ENCODE data around the gene TARS3.
"Not testable (repeated sequence)": the region's sequence is repeated elsewhere in the genome, so short reads cannot be mapped to it uniquely, and the experiment has no call there.

The TARS3 gene

DNA sequence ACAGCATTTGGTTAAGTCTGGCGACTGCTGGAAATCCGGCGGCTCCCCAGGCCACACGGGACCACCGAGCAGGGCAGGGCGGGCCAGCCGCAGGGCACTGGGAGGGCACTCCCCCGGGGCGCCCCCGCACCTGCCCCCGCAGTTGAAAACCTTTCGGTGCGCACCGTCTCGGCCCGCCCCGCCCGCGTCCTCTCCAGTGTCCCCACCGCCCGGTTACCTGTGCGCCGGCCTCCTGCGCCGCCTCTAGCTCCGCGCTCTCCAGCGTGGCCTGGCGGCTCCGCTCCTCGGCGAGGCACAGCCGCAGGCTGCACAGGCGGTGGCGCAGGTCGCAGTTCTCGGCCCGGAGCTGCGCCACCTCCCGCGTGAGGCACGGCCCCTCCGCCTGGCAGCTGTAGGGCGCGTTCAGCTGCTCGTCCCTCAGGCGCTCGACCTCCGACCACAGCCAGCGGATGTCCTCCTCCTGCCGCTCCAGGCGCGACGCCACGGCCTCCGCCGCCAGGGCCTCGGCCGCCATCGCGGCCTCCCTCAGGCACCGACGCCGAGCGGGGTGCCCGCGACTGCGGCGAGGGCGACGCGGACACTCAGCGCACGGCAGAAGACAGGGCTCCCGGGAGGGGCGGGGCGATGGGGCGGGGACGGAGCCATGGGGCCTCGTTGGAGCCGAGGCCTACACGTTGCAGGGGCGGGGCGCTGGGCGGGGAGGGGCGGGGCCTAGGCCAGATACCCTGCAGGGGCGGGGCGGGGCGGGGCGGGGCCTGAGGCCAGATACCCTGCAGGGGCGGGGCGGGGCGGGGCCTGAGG, at the start of gene TARS3:
TSS of gene TARS3 (minus strand) at position 600 of the 801 bp plus-strand sequence. CDS start at position 514, 86 bp downstream.
- DNase-seq: peak; percentile 89

- no peak for DNase-seq
These were observed 49.3 kb upstream of the TARS3 start for GRCh38 chr15:101773496-101774100.

- DNase-seq: no peak
These were observed 48.6 kb upstream of the TARS3 start for GRCh38 chr15:101772921-101773320.

DNA sequence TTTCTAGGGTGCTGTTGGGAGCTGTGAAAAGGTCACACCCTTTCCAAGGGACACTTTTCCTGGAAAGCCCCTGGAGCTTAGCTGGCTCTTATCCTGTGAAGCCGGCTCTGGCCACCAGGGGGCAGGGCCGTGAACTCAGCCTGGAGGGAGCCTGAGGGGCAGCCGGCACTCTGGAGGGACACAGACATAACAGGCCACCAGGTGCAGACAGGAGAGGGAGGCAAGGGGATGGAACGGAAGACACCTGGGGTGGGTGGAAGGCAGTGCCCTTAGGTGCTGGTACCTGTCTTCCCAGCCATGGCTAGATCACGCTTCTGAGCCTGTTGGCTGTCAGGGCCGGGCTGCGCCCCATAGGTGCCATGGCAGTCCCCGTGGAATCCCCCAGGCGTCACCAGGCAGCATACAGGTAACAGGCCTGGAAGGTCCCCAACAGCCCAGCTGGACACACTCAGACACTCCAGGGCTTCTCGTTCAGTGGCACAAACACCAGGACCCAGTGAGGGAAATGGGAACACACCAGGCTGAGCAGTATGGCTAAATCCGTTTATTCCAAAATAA, 42.9 kb upstream of the TARS3 start:
- DNase-seq: not testable (repeated sequence)

- no peak for DNase-seq
These were observed 41.6 kb upstream of the TARS3 start for GRCh38 chr15:101765772-101766456.

GRCh38 chr15:101765340-101765671, 41.0 kb upstream of the TARS3 start:
- not testable (repeated sequence) for DNase-seq

- DNase-seq: not testable (repeated sequence)
These were observed 40.5 kb upstream of the TARS3 start for GRCh38 chr15:101764669-101765339.

DNA sequence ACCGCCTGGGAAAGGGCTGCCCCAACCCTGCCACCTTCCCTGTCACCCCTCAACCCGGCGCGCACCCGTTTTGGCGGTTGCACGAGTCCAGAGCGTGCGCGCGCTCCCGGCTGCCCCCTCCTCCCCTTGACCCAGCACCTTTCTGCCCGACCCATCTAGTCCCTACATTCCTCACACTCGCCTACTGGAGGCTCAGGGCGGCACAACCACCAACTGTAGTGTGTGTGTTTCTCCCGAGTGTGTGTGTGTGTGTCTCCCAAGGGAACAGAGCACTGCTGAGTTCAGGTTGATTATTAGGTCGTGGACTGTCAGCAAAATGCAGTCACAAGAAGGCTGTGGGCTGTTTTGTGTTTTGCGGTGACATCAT, 22.4 kb upstream of the TARS3 start:
- not testable (repeated sequence) for DNase-seq

DNA sequence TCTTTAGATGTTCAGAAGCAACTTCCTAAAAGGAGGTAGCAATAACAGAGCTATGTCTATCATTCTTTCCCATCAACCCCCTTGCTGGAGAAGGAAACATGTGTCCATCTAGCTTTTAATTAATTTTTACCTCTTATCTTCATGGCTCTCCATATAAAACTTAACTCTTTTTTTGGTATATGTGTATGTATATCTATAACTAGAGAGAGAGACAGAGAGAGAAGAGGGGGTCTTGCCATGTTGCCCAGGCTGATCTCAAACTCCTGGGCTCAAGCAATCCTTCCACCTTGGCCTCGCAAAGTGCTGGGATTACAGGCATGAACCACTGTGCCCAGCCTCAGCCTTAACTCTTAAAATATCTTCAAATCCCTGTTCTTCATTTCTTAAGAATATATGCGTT, 10.6 kb upstream of the TARS3 start:
- not testable (repeated sequence) for DNase-seq

GRCh38 chr15:101733545-101733944, 9.3 kb upstream of the TARS3 start:
- no peak for DNase-seq

- DNase-seq: no peak
These were observed 8.5 kb upstream of the TARS3 start for GRCh38 chr15:101732772-101733171.

DNA sequence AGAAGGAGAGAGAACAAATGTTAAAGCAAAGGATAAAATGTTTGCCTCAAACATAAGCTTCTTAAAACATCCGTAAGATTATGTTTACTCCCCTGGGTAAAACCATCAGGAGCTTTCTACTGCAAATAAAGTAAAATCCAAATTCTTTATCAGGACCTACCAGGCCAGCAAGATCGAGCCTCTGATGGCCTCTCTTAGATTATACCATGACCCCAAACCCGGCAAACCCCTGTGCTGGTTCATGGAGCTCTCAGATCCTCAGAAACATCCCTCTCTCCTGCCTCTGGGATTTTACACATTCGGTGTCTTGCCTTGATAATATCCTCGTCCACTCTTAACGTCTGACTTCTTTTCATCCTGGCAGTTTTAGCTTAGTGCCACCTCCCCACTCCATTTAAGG, 7.5 kb upstream of the TARS3 start:
- DNase-seq: no peak

DNA sequence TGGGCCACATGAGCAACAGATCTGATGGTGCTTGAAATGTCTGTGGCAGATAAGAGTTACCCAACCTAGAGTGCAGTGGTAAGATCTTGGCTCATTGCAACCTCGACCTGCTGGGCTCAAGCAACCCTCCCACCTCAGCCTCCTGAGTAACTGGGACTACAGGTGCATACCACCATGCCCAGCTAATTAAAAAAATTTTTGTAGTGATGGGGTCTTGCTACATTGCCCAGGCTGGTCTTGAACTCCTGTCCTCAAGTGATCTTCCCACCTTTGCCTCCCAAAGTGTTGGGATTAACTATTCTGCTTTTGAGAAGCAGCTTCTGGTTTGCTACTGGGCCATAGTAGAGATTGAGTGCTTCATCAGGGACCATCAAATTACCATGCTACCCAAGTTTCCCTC, 2.9 kb upstream of the TARS3 start:
- DNase-seq: no peak

- DNase-seq: no peak
These were observed 800 bp upstream of the TARS3 start for GRCh38 chr15:101725073-101725472.

DNA sequence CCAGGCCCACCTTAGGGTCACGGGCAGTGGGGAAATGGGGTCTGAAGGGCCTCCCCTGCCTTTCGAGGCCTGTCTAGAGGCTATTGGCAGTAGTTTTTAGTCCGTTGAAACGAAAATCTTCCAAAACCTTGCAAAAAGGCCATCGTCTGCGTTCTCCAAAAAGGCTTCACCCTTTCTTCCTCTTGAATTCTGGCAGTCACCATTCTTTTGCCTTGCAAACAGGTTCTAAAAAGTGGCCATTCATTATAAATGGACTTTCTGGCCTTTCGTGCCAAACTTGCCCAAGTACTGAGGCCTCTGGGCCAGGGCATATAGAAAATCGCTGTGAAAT, 367 bp upstream of the TARS3 start:
- DNase-seq: no peak

GRCh38 chr15:101723171-101723873, 951 bp downstream of the TARS3 start:
- peak; percentile 37 for DNase-seq

DNA sequence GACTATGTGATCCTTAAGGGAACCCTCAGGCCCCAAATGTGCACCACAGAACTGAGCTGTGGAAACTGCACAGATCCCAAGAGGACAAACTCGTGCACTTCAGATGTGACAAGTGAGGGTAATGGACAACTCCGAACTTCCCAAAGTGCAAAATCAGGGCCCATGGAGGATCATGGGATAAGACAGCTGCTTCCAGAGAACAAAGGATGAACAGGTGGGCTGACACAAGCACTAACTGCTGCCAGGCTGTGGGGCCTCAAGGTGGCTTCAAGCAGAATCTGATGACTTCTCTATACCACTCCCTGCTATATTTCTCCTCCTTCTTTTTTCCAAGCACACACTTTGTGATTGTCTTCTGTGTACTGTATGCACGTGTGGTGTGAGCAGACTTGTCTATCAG, 5.4 kb downstream of the TARS3 start:
- DNase-seq: no peak

DNA sequence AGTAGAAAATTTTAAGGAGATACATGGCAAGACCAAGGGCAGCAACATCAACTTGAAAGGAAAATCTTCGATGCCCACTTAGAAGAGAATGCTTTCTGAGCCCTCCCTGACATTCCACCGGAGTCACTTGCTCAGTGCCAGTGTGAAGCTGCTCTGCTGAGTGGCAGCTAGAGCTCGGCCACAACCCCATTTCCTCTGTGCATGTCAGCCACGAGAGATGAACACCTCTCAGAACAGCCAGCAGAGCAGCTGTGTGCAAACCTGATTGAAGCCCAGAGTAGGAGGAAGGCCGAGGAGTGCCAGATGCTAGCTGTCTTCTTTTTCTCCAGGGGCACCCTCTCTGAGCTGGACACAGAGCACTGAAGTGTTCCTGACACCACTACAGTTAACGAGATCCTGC, 12.2 kb downstream of the TARS3 start:
- DNase-seq: no peak

DNA sequence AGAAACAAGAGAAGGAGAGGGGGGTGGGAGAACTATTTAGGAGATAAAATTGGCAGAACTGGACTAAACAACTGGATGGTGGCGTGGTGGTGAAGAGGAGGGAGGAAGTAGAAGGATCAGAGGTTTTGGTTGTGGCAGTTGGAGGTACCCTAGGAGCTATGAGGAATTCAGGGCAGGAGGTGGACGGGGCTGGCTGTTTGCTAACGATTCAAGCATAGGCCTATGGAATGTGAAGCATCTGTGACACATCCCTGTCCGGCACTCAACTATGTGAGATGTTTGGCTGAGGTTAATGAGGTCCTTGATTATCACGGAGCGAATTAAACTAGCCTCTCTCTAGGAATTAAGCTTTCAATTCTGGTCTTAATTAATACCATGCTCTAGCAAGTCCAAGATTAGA, 13.5 kb downstream of the TARS3 start:
- peak; percentile 81 for DNase-seq

DNA sequence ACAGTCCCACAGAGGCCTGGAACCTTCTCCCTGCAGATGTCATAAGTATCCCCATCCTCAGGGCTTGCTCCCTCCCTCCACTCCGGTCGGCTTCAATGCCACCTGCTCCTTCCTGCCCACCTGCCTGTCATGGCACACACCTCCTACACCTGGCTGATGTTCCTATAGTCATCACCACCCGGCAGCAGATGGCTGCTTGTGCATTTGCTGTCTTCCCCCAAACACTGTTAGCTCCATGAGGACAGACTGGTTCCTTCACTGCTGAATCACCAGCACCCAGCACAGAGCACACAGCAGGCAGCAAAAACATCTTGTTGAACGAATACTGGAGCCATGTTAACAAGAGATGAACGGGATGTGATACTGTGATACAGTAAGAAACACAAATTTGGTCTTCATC, 14.8 kb downstream of the TARS3 start:
- no peak for DNase-seq

DNA sequence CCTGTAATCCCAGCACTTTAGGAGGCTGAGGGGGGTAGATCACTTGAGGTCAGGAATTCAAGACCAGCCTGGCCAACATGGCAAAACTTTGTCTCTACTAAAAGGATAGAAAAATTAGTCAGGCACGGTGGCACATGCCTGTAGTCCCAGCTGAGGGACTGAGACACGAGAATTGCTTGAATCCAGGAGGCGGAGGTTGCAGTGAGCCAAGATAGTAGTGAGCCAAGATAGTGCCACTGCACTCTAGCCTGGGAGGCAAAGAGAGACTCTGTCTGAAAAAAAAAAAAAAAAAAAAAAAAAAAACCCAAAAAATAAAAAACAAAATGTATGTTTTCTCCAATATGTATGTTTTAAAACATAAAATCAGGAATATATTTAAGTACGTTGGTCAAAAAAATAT, 16.3 kb downstream of the TARS3 start:
- no peak for DNase-seq

GRCh38 chr15:101702077-101702476, 22.2 kb downstream of the TARS3 start:
- no peak for DNase-seq

DNA sequence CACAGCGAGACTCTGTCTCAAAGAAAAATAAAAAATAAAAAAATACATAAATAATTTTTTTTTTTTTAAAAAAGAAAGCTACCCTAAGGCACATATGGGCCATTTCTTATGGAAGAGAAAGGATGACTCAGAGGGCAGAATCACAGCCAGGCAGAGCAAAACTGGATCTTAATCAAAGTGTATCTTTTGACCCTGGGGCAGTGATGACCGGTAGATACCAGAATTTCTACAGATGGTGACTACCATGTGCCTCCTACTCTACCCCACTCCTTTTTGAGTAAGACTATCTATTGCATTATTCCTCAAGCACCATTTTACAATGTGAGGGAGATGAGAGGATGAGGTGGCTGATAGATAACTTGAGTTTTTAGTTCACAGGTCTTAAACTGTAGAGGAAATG, 26.0 kb downstream of the TARS3 start:
- peak; percentile 77 for DNase-seq
